GM23338 (cell line): ENCODE results near the gene PSMD10. TPM values are rescaled to one million over a fixed set of nuclear protein-coding genes. Genes with fewer than 3 reads are reported as not detected.

Experiments used
- ATAC-seq: fragments of 200-7000 bp; cut with Tn5 transposase; 3 replicates; pipeline ENCODE4 v1.9.1; 2020
- DNase-seq: peaks from one replicate; pipeline ENCODE4 v3.0.0-alpha.2; 2015; ENCODE audit warnings: low spot score
- H2AFZ ChIP-seq: fragments of 200-600 bp; sonication (generic); 2 replicates; pipeline ENCODE4 v1.8.0; 2016; ENCODE audit warnings: antibody characterized with exemption, mild to moderate bottlenecking, moderate library complexity
- H3F3A ChIP-seq: fragments of 200-600 bp; sonication (generic); replicated peaks from 2 replicates; pipeline ENCODE4 v1.8.0; 2017; ENCODE audit warnings: antibody characterized with exemption, mixed run types, low read depth
- H3K27ac ChIP-seq: fragments of 200-600 bp; sonication (generic); 2 replicates; pipeline ENCODE4 v1.6.1; 2016; ENCODE audit warnings: low read depth
- H3K27me3 ChIP-seq: fragments of 200-600 bp; sonication (generic); 2 replicates; pipeline ENCODE4 v1.8.0; 2016; ENCODE audit warnings: mild to moderate bottlenecking, mixed run types, moderate library complexity; ENCODE audit not compliant: insufficient read depth
- H3K36me3 ChIP-seq: fragments of 200-600 bp; sonication (generic); 2 replicates; pipeline ENCODE4 v1.8.0; 2016; ENCODE audit warnings: mild to moderate bottlenecking; ENCODE audit not compliant: insufficient read depth
- H3K4me1 ChIP-seq: fragments of 200-600 bp; sonication (generic); 2 replicates; pipeline ENCODE4 v1.8.0; 2016; ENCODE audit warnings: mild to moderate bottlenecking, moderate library complexity; ENCODE audit not compliant: insufficient read depth
- H3K4me2 ChIP-seq: fragments of 200-600 bp; sonication (generic); 2 replicates; pipeline ENCODE4 v1.7.1; 2017; ENCODE audit warnings: mixed run types
- H3K4me3 ChIP-seq: fragments of 200-600 bp; sonication (generic); 2 replicates; pipeline ENCODE4 v1.6.1; 2016; ENCODE audit warnings: mixed run types
- H3K79me2 ChIP-seq: fragments of 200-600 bp; sonication (generic); replicated peaks from 2 replicates; pipeline ENCODE4 v1.8.0; 2017; ENCODE audit warnings: mild to moderate bottlenecking; ENCODE audit not compliant: insufficient read depth
- H3K9me2 ChIP-seq: fragments of 200-600 bp; sonication (generic); 2 replicates; pipeline ENCODE4 v1.8.0; 2017; ENCODE audit not compliant: insufficient read depth
- H4K20me1 ChIP-seq: fragments of 200-600 bp; sonication (generic); replicated peaks from 2 replicates; pipeline ENCODE4 v1.8.0; 2017; ENCODE audit warnings: mild to moderate bottlenecking; ENCODE audit not compliant: insufficient read depth
- H3K27ac Mint-ChIP-seq: 2 replicates; pipeline ENCODE4 v1.8.0; 2020; ENCODE audit warnings: inconsistent platforms, mild to moderate bottlenecking, moderate library complexity, mixed read lengths
- H3K27me3 Mint-ChIP-seq: 3 replicates; pipeline ENCODE4 v1.8.0; 2022; ENCODE audit warnings: low read depth, mild to moderate bottlenecking, moderate library complexity, mixed read lengths, inconsistent platforms; ENCODE audit not compliant: insufficient read depth, poor library complexity
- H3K36me3 Mint-ChIP-seq: 3 replicates; pipeline ENCODE4 v1.8.0; 2021; ENCODE audit warnings: low read depth, mild to moderate bottlenecking, inconsistent platforms, moderate library complexity, mixed read lengths
- H3K4me1 Mint-ChIP-seq: 3 replicates; pipeline ENCODE4 v1.8.0; 2020; ENCODE audit warnings: mild to moderate bottlenecking, inconsistent platforms, mixed read lengths
- H3K4me3 Mint-ChIP-seq: 3 replicates; pipeline ENCODE4 v1.8.0; 2021; ENCODE audit warnings: moderate library complexity, mild to moderate bottlenecking, inconsistent platforms, mixed read lengths
- H3K9me3 Mint-ChIP-seq: 3 replicates; pipeline ENCODE4 v1.8.0; 2020; ENCODE audit warnings: moderate library complexity, mild to moderate bottlenecking, inconsistent platforms, mixed read lengths
- CREB1 ChIP-seq: fragments of 250-450 bp; sonication (Bioruptor Pico); IDR thresholded peaks from 2 replicates; pipeline ENCODE4 v1.5.0; 2020; ENCODE audit warnings: low read depth, mild to moderate bottlenecking, moderate library complexity
- CTCF ChIP-seq, 2 experiments: fragments of 200-600 bp in 1 of 2; sonication (generic) in 1 of 2; conservative IDR thresholded peaks; 2 replicates each; pipeline versions ENCODE4 v1.5.1 to v1.6.1; 2016 to 2017; ENCODE audit warnings: antibody characterized with exemption in 2 of 2, low read depth in 2 of 2, mild to moderate bottlenecking in 2 of 2, moderate library complexity in 1 of 2
- ETS1 ChIP-seq: IDR thresholded peaks from 2 replicates; pipeline ENCODE4 v1.6.1; 2016; ENCODE audit warnings: antibody characterized with exemption
- EZH2 ChIP-seq: fragments of 200-600 bp; sonication (generic); IDR thresholded peaks from one replicate; pipeline ENCODE4 v1.8.0; 2017; ENCODE audit warnings: antibody characterized with exemption, mild to moderate bottlenecking, low read depth; ENCODE audit not compliant: unreplicated experiment
- EZH2phosphoT487 ChIP-seq: fragments of 200-600 bp; sonication (generic); IDR thresholded peaks from one replicate; pipeline ENCODE4 v1.8.1; 2018; ENCODE audit warnings: antibody characterized with exemption; ENCODE audit not compliant: unreplicated experiment
- JUNB ChIP-seq: IDR thresholded peaks from one replicate; pipeline ENCODE4 v1.6.1; 2016; ENCODE audit warnings: antibody characterized with exemption; ENCODE audit not compliant: unreplicated experiment
- NANOG ChIP-seq: IDR thresholded peaks from 2 replicates; pipeline ENCODE4 v1.6.1; 2016; ENCODE audit warnings: antibody characterized with exemption, borderline replicate concordance
- POLR2AphosphoS5 ChIP-seq: IDR thresholded peaks from 2 replicates; pipeline ENCODE4 v1.6.1; 2016; ENCODE audit warnings: antibody characterized with exemption, low read depth
- STAT1 ChIP-seq: IDR thresholded peaks from one replicate; pipeline ENCODE4 v1.6.1; 2016; ENCODE audit warnings: antibody characterized with exemption; ENCODE audit not compliant: unreplicated experiment
- ZNF114 ChIP-seq: fragments of 250-450 bp; sonication (Bioruptor Pico); IDR thresholded peaks from 2 replicates; pipeline ENCODE4 v1.5.0; 2020; ENCODE audit warnings: mild to moderate bottlenecking, moderate library complexity
- ZNF331 ChIP-seq: fragments of 250-450 bp; sonication (Bioruptor Pico); IDR thresholded peaks from 2 replicates; pipeline ENCODE4 v1.5.0; 2020; ENCODE audit warnings: low read depth, mild to moderate bottlenecking, moderate library complexity
- polyA plus RNA-seq: library from polyadenylated mRNA; unstranded; fragments of >200 nt; fragmentation: Nextera tagmentation; extraction: Ambion mirVana; gene quantifications from 2 replicates; pipeline ENCODE4 v1.2.1, GENCODE V29; 2016
- total RNA-seq: library from RNA; depleted of rRNA; stranded (reverse); fragments of >200 nt; shearing (Covaris generic); gene quantifications from 2 replicates; pipeline ENCODE4 v1.2.3, GENCODE V29; 2014
- TF ChIP-seq, protein P1 (sequence below): IDR thresholded peaks from one replicate; pipeline ENCODE4 v1.6.1; 2018; ENCODE audit warnings: antibody characterized with exemption; ENCODE audit not compliant: unreplicated experiment

Gene PSMD10
- total and polyA plus RNA-seq, 2 experiments from 2014 or later = 53.0 to 61.2 TPM

- TF ChIP-seq CTCF (conservative IDR thresholded peaks at IDR 0.05; ENCODE audit: low read depth in 2 of 2) = no peak
These were observed 3.5 kb downstream of the PSMD10 start (continued) for GRCh38 chrX:108087792-108088191.

- H3K4me3 ChIP-seq = no peak overlapping the region
- no peaks in the 10 kb centered on the region for H3K9me3 Mint-ChIP-seq
- H3F3A ChIP-seq = no peaks in the 10 kb centered on the region
- no peak overlapping the region for H3K4me2 ChIP-seq
- DNase-seq = no peak
- H3K4me3 Mint-ChIP-seq = no peak overlapping the region
- no peaks in the 10 kb centered on the region for H4K20me1 ChIP-seq
- TF ChIP-seq CREB1 (CRISPR knock-in tag) = no peak
- TF ChIP-seq STAT1 = no peak
- no peak overlapping the region for H2AFZ ChIP-seq
- no peaks in the 10 kb centered on the region for H3K4me1 Mint-ChIP-seq
- peaks cover 8% of the 10 kb centered on the region for H3K36me3 Mint-ChIP-seq
- no peak for ATAC-seq
- peaks cover 3% of the 10 kb centered on the region; the same call in 1 of the 2 replicates for H3K36me3 ChIP-seq
- no peaks in the 10 kb centered on the region for H3K27me3 Mint-ChIP-seq
- H3K27ac ChIP-seq = no peak overlapping the region
- H3K27me3 ChIP-seq = no peaks in the 10 kb centered on the region
- no peaks in the 10 kb centered on the region for H3K9me2 ChIP-seq
- H3K79me2 ChIP-seq = no peaks in the 10 kb centered on the region
- no peak overlapping the region for H3K27ac Mint-ChIP-seq
- no peaks in the 10 kb centered on the region for H3K4me1 ChIP-seq
These were observed 10.2 kb downstream of the PSMD10 start for GRCh38 chrX:108081110-108081509.

DNA sequence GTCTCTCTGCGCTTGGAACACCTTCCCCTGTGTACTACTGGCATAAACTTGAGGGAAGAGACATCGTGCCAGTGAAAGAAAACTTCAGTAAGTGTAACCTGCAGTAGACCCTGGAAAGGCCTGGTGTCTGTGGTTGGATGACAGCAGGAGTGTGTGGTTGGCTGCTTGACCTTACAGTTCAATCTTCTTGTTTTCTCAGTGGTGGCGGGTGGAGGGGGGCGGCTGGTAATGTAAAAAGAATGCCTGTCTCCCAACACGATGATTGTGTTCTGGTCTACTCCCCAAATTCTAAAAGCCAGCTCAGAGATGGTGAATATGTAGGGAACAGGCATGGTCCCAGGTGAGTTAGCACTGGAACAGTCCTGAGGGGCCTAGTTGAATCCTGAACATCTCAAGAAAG is 18.6 kb downstream of the PSMD10 start:
- no peaks in the 10 kb centered on the region for H3K4me1 Mint-ChIP-seq
- Histone ChIP-seq H3K4me2 (no peak overlapping the region), H3K79me2 (no peaks in the 10 kb centered on the region), H3K27me3 (no peaks in the 10 kb centered on the region), H3K27ac (no peak overlapping the region), H3K4me1 (no peaks in the 10 kb centered on the region), H3K36me3 (no peaks in the 10 kb centered on the region), H2AFZ (no peak overlapping the region), H4K20me1 (no peaks in the 10 kb centered on the region), H3F3A (no peaks in the 10 kb centered on the region), H3K4me3 (no peak overlapping the region), H3K9me2 (no peaks in the 10 kb centered on the region)
- H3K36me3 Mint-ChIP-seq = no peaks in the 10 kb centered on the region
- H3K27me3 Mint-ChIP-seq = no peaks in the 10 kb centered on the region
- no peak overlapping the region for H3K4me3 Mint-ChIP-seq
- no peaks in the 10 kb centered on the region for H3K9me3 Mint-ChIP-seq
- ATAC-seq = no peak
- DNase-seq = no peak
- H3K27ac Mint-ChIP-seq = no peak overlapping the region
- TF ChIP-seq ETS1 = no peak
- no peak for TF ChIP-seq EZH2
- no peak for TF ChIP-seq CTCF (conservative IDR thresholded peaks at IDR 0.05; ENCODE audit: low read depth in 2 of 2)
- no peak for TF ChIP-seq NANOG
- no peak for TF ChIP-seq JUNB
- no peak for TF ChIP-seq EZH2phosphoT487
- no peak for TF ChIP-seq ZNF114 (CRISPR knock-in tag)
- no peak for TF ChIP-seq ZNF331 (CRISPR knock-in tag)
- TF ChIP-seq CREB1 (CRISPR knock-in tag) = no peak
- TF ChIP-seq STAT1 = no peak
- TF ChIP-seq, protein P1, sequence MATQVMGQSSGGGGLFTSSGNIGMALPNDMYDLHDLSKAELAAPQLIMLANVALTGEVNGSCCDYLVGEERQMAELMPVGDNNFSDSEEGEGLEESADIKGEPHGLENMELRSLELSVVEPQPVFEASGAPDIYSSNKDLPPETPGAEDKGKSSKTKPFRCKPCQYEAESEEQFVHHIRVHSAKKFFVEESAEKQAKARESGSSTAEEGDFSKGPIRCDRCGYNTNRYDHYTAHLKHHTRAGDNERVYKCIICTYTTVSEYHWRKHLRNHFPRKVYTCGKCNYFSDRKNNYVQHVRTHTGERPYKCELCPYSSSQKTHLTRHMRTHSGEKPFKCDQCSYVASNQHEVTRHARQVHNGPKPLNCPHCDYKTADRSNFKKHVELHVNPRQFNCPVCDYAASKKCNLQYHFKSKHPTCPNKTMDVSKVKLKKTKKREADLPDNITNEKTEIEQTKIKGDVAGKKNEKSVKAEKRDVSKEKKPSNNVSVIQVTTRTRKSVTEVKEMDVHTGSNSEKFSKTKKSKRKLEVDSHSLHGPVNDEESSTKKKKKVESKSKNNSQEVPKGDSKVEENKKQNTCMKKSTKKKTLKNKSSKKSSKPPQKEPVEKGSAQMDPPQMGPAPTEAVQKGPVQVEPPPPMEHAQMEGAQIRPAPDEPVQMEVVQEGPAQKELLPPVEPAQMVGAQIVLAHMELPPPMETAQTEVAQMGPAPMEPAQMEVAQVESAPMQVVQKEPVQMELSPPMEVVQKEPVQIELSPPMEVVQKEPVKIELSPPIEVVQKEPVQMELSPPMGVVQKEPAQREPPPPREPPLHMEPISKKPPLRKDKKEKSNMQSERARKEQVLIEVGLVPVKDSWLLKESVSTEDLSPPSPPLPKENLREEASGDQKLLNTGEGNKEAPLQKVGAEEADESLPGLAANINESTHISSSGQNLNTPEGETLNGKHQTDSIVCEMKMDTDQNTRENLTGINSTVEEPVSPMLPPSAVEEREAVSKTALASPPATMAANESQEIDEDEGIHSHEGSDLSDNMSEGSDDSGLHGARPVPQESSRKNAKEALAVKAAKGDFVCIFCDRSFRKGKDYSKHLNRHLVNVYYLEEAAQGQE = no peak
- no peak for TF ChIP-seq POLR2AphosphoS5
